Measurements from ENCODE around the gene RIN3. TPM values are rescaled to one million over a fixed set of nuclear protein-coding genes. Genes with fewer than 3 reads are reported as not detected.

RIN3 gene
- total and polyA plus RNA-seq, 2 donors (not counting 3 experiments of a cell fraction or from before 2014, with no cell fraction given), result 5.1 to 20.8 TPM

- POLR2A ChIA-PET, result no interaction called here
- peaks cover 4% of the 10 kb centered on the region for H3K4me1 ChIP-seq (ENCODE audit: control insufficient read depth, extremely low read depth, insufficient read depth, low read length)
- CTCF ChIA-PET, result interaction anchor here (0.7 to 4.9 kb wide), 6 partner anchors 94 to 577 kb away, joined by 3 to 24 read pairs (median 4); partner anchors contain the start of gene ATXN3
- H3K9me1 ChIP-seq (replicated peaks; ENCODE audit: control insufficient read depth, extremely low read depth, insufficient read depth, low read length), result no peaks in the 10 kb centered on the region
- no peaks in the 10 kb centered on the region for H3K79me2 ChIP-seq (ENCODE audit: control insufficient read depth, insufficient read depth, low read length)
- no peak overlapping the region for H3K27ac ChIP-seq (ENCODE audit: insufficient read depth, low read depth, low read length)
- no peak for FAIRE-seq
- intact Hi-C loops (cut with micrococcal nuclease) (loop anchor here (10.0 kb wide), 1 partner anchor 358 kb away; the partner anchor contains the start of gene SLC24A4), dilution Hi-C loops (cut with MboI; ENCODE audit: extremely low pct_ligation_motif_present, low sequenced_read_pairs) (loop anchor here (25.0 kb wide), 1 partner anchor 321 kb away; no protein-coding TSS in a partner anchor)
- TF ChIP-seq POLR2A (IDR thresholded peaks at IDR 0.05; ENCODE audit: low read depth, low read length) (no peak), MYC (IDR thresholded peaks at IDR 0.05; ENCODE audit: low read depth, low read length) (no peak), POLR2AphosphoS5 (IDR thresholded peaks at IDR 0.05; ENCODE audit: insufficient read depth, low read depth, low read length) (no peak), MAX (IDR thresholded peaks at IDR 0.05; ENCODE audit: insufficient read depth, insufficient read length) (no peak), EZH2 (IDR thresholded peaks at IDR 0.05; ENCODE audit: borderline replicate concordance, low read depth, low read length, severe bottlenecking) (no peak), GATA2 (IDR thresholded peaks at IDR 0.05; ENCODE audit: insufficient read depth, insufficient read length, low read depth, low read length) (no peak), FOS (IDR thresholded peaks at IDR 0.05; ENCODE audit: borderline replicate concordance, insufficient read depth, low read length) (no peak), JUN (IDR thresholded peaks at IDR 0.05; ENCODE audit: borderline replicate concordance, insufficient read depth, insufficient read length, low read depth) (no peak), CTCF (IDR thresholded peaks at IDR 0.05; ENCODE audit: extremely low read depth in 1 of 2, insufficient read depth in 1 of 2, low read depth in 1 of 2, low read length in 2 of 2) (no peak)
- no TSS peak for BruUV-seq (replicated peaks)
- H3K4me2 ChIP-seq (ENCODE audit: insufficient read depth, low read length), result no peak overlapping the region
- H3K36me3 ChIP-seq (ENCODE audit: control insufficient read depth in 2 of 2, extremely low read depth in 1 of 2, insufficient read depth in 2 of 2, low read length in 2 of 2), result peaks cover 0 to 2% of the 10 kb centered on the region in 2 experiments
- no peaks in the 10 kb centered on the region for H4K20me1 ChIP-seq (replicated peaks; ENCODE audit: control insufficient read depth, extremely low read depth, insufficient read depth, low read length)
- no peak overlapping the region for H2AFZ ChIP-seq (ENCODE audit: low read depth, low read length)
- no peak for DNase-seq (ENCODE audit: low read depth, low spot score)
- no peaks in the 10 kb centered on the region for H3K9me3 ChIP-seq (replicated peaks; ENCODE audit: control insufficient read depth, insufficient read depth, low read length)
- H3K4me3 ChIP-seq (replicated peaks in 1 of 3; ENCODE audit: insufficient read depth in 1 of 3, low read depth in 1 of 3, low read length in 3 of 3), result no peak overlapping the region
- H3K9ac ChIP-seq (replicated peaks; ENCODE audit: extremely low read depth, insufficient read depth, low read length), result no peak overlapping the region
- H3K27me3 ChIP-seq (ENCODE audit: control insufficient read depth in 2 of 2, insufficient read depth in 2 of 2, low read length in 2 of 2), result no peaks in the 10 kb centered on the region
Observed at GRCh38 chr14:92683041-92683440, 169.5 kb downstream of the RIN3 start.
